Mesendoderm (in vitro differentiated cells): ENCODE data around the gene HEATR3.

Source experiments
- DNase-seq: peaks from one replicate; pipeline ENCODE4 v3.0.0; 2013
- H2AK5ac ChIP-seq: 2 replicates; pipeline ENCODE4 v1.6.1; 2013; ENCODE audit warnings: low read length, inconsistent platforms
- H2BK120ac ChIP-seq: 2 replicates; pipeline ENCODE4 v1.6.1; 2013; ENCODE audit warnings: low read depth, mild to moderate bottlenecking, low read length, moderate library complexity, mixed read lengths
- H2BK15ac ChIP-seq: replicated peaks from 2 replicates; pipeline ENCODE4 v1.6.1; 2013; ENCODE audit warnings: low read depth, mild to moderate bottlenecking, moderate library complexity
- H2BK5ac ChIP-seq: 2 replicates; pipeline ENCODE4 v1.6.1; 2013; ENCODE audit warnings: low read length, inconsistent platforms
- H3K18ac ChIP-seq: 2 replicates; pipeline ENCODE4 v1.6.1; 2013; ENCODE audit warnings: mild to moderate bottlenecking, low read length, mixed read lengths
- H3K23ac ChIP-seq: one replicate; pipeline ENCODE4 v1.6.1; 2013; ENCODE audit warnings: low read length
- H3K27ac ChIP-seq: 2 replicates; pipeline ENCODE4 v1.5.1; 2013; ENCODE audit warnings: low read depth, mild to moderate bottlenecking, inconsistent platforms, low read length, moderate library complexity
- H3K27me3 ChIP-seq: 2 replicates; pipeline ENCODE4 v1.6.1; 2013; ENCODE audit warnings: low read length, control low read depth, mild to moderate bottlenecking, inconsistent platforms; ENCODE audit not compliant: insufficient read depth, poor library complexity
- H3K36me3 ChIP-seq: 2 replicates; pipeline ENCODE4 v1.6.1; 2013; ENCODE audit warnings: low read length, inconsistent platforms; ENCODE audit not compliant: control insufficient read depth, insufficient read depth
- H3K4ac ChIP-seq: one replicate; pipeline ENCODE4 v1.6.1; 2013; ENCODE audit warnings: low read depth, mild to moderate bottlenecking, low read length, moderate library complexity
- H3K4me1 ChIP-seq: 2 replicates; pipeline ENCODE4 v1.6.1; 2013; ENCODE audit warnings: low read depth, low read length, inconsistent platforms; ENCODE audit not compliant: control insufficient read depth
- H3K4me2 ChIP-seq: 2 replicates; pipeline ENCODE4 v1.6.1; 2013; ENCODE audit warnings: low read length
- H3K4me3 ChIP-seq: 2 replicates; pipeline ENCODE4 v1.5.1; 2013; ENCODE audit warnings: mild to moderate bottlenecking, low read length
- H3K56ac ChIP-seq: one replicate; pipeline ENCODE4 v1.6.1; 2013; ENCODE audit warnings: low read length
- H3K79me1 ChIP-seq: 2 replicates; pipeline ENCODE4 v1.6.1; 2013; ENCODE audit warnings: low read length, inconsistent platforms
- H3K79me2 ChIP-seq: 2 replicates; pipeline ENCODE4 v1.6.1; 2013; ENCODE audit warnings: mild to moderate bottlenecking, low read length; ENCODE audit not compliant: control insufficient read depth, insufficient read depth
- H3K9ac ChIP-seq: 2 replicates; pipeline ENCODE4 v1.6.1; 2013; ENCODE audit warnings: low read length, inconsistent platforms
- H4K5ac ChIP-seq: one replicate; pipeline ENCODE4 v1.6.1; 2013; ENCODE audit warnings: low read length
- H4K8ac ChIP-seq: one replicate; pipeline ENCODE4 v1.6.1; 2013; ENCODE audit warnings: low read depth, mild to moderate bottlenecking, control low read depth, low read length, moderate library complexity
- WGBS: extraction: QIAGEN DNeasy Blood & Tissue Kit; methylation state at CpG from one replicate; pipeline ENCODE4 v1.1.7; 2013; ENCODE audit warnings: low lambda C conversion rate, missing lambda C conversion rate; ENCODE audit not compliant: insufficient coverage; ENCODE audit errors: extremely low coverage; 5-methylcytosine and 5-hydroxymethylcytosine counted together

The HEATR3 gene

GRCh38 chr16:50079397-50080140 is 13.8 kb downstream of the HEATR3 start:
- Histone ChIP-seq H3K4me1 (no peaks in the 10 kb centered on the region), H2BK15ac (no peak overlapping the region), H3K4me3 (no peak overlapping the region), H3K56ac (no peak overlapping the region), H2AK5ac (no peak overlapping the region), H3K27ac (no peak overlapping the region), H3K79me2 (no peaks in the 10 kb centered on the region), H3K79me1 (no peaks in the 10 kb centered on the region), H3K18ac (no peak overlapping the region), H3K4ac (no peak overlapping the region), H3K36me3 (peaks cover 9% of the 10 kb centered on the region), H3K9ac (no peak overlapping the region), H2BK120ac (no peak overlapping the region), H4K5ac (no peak overlapping the region), H4K8ac (no peak overlapping the region), H3K23ac (no peak overlapping the region), H3K4me2 (no peak overlapping the region), H3K27me3 (no peaks in the 10 kb centered on the region), H2BK5ac (no peak overlapping the region)
- DNase-seq = no peak
- no CpG with 5 or more reads among the region's 9 CpGs for WGBS

GRCh38 chr16:50081428-50082018 is 15.8 kb downstream of the HEATR3 start:
- Histone ChIP-seq H3K36me3 (peaks cover 11% of the 10 kb centered on the region), H2BK5ac (no peak overlapping the region)

GRCh38 chr16:50083996-50084395 is 18.2 kb downstream of the HEATR3 start:
- Histone ChIP-seq H3K4ac (no peak overlapping the region), H3K27me3 (no peaks in the 10 kb centered on the region), H2BK120ac (no peak overlapping the region), H3K27ac (no peak overlapping the region), H3K4me1 (no peaks in the 10 kb centered on the region), H2BK15ac (no peak overlapping the region), H3K79me1 (no peaks in the 10 kb centered on the region), H4K5ac (no peak overlapping the region), H3K23ac (no peak overlapping the region), H2BK5ac (no peak overlapping the region), H2AK5ac (no peak overlapping the region), H3K79me2 (no peaks in the 10 kb centered on the region), H3K4me2 (no peak overlapping the region), H3K56ac (no peak overlapping the region), H3K9ac (no peak overlapping the region), H4K8ac (no peak overlapping the region), H3K18ac (no peak overlapping the region), H3K36me3 (peaks cover 15% of the 10 kb centered on the region), H3K4me3 (no peak overlapping the region)
- DNase-seq = no peak
- no CpG with 5 or more reads among the region's 8 CpGs for WGBS

More at GRCh38 chr16:50081428-50082018, 15.8 kb downstream of the HEATR3 start:
- no CpG with 5 or more reads among the region's 7 CpGs for WGBS
- Histone ChIP-seq H3K27ac (no peak overlapping the region), H4K5ac (no peak overlapping the region), H3K4me3 (no peak overlapping the region), H3K27me3 (no peaks in the 10 kb centered on the region), H3K23ac (no peak overlapping the region), H4K8ac (no peak overlapping the region), H3K4me1 (no peaks in the 10 kb centered on the region), H3K18ac (no peak overlapping the region), H2AK5ac (no peak overlapping the region), H3K79me1 (no peaks in the 10 kb centered on the region), H3K9ac (no peak overlapping the region), H3K4me2 (no peak overlapping the region), H2BK120ac (no peak overlapping the region), H3K4ac (no peak overlapping the region), H3K56ac (no peak overlapping the region), H2BK15ac (no peak overlapping the region), H3K79me2 (no peaks in the 10 kb centered on the region)
- no peak for DNase-seq

- no peak overlapping the region for H3K9ac ChIP-seq
- no peaks in the 10 kb centered on the region for H3K27me3 ChIP-seq
- no peak overlapping the region for H3K56ac ChIP-seq
- no peaks in the 10 kb centered on the region for H3K79me1 ChIP-seq
- WGBS = no CpG with 5 or more reads among the region's 6 CpGs
- no peak overlapping the region for H3K4me3 ChIP-seq
- no peak for DNase-seq
- H3K36me3 ChIP-seq = peaks cover 8% of the 10 kb centered on the region
- H3K4me1 ChIP-seq = no peaks in the 10 kb centered on the region
- no peak overlapping the region for H4K8ac ChIP-seq
- H2BK120ac ChIP-seq = no peak overlapping the region
- H2AK5ac ChIP-seq = no peak overlapping the region
- no peak overlapping the region for H2BK15ac ChIP-seq
- no peaks in the 10 kb centered on the region for H3K79me2 ChIP-seq
- H3K27ac ChIP-seq = no peak overlapping the region
- H3K4me2 ChIP-seq = no peak overlapping the region
- H2BK5ac ChIP-seq = no peak overlapping the region
- H3K23ac ChIP-seq = no peak overlapping the region
- H4K5ac ChIP-seq = no peak overlapping the region
- no peak overlapping the region for H3K18ac ChIP-seq
- no peak overlapping the region for H3K4ac ChIP-seq
These were observed 20.4 kb downstream of the HEATR3 start for GRCh38 chr16:50086176-50086575.

- peaks cover 8% of the 10 kb centered on the region for H3K36me3 ChIP-seq
- H3K79me1 ChIP-seq = no peaks in the 10 kb centered on the region
- H2BK5ac ChIP-seq = no peak overlapping the region
- no peak overlapping the region for H3K18ac ChIP-seq
- no CpG with 5 or more reads among the region's 3 CpGs for WGBS
- H3K4me2 ChIP-seq = no peak overlapping the region
- H3K4me1 ChIP-seq = no peaks in the 10 kb centered on the region
- H3K56ac ChIP-seq = no peak overlapping the region
- no peak overlapping the region for H3K9ac ChIP-seq
- H3K79me2 ChIP-seq = no peaks in the 10 kb centered on the region
- no peak overlapping the region for H3K4me3 ChIP-seq
- H2AK5ac ChIP-seq = no peak overlapping the region
- no peaks in the 10 kb centered on the region for H3K27me3 ChIP-seq
- H2BK120ac ChIP-seq = no peak overlapping the region
- no peak overlapping the region for H4K8ac ChIP-seq
- no peak overlapping the region for H3K27ac ChIP-seq
- no peak overlapping the region for H3K23ac ChIP-seq
- H4K5ac ChIP-seq = no peak overlapping the region
- H3K4ac ChIP-seq = no peak overlapping the region
- DNase-seq = no peak
- no peak overlapping the region for H2BK15ac ChIP-seq
These were observed 22.5 kb downstream of the HEATR3 start for GRCh38 chr16:50088302-50088701.
